ENCODE results near the gene KRTAP17-1.
"Not testable (repeated sequence)": the region's sequence is repeated elsewhere in the genome, so short reads cannot be mapped to it uniquely, and the experiment has no call there.

Gene KRTAP17-1

GRCh38 chr17:41315204-41315794 lies at the start of gene KRTAP17-1:
Gene KRTAP17-1, minus strand, starts transcription at chr17:41315710. Its CDS starts 60 bp downstream, at chr17:41315650.
- no peak for DNase-seq (ENCODE audit: low read depth in 2 of 2)

GRCh38 chr17:41363881-41364280 lies 48.4 kb upstream of the KRTAP17-1 start:
- no peak for DNase-seq (ENCODE audit: low read depth in 2 of 2)

GRCh38 chr17:41360296-41360995 lies 44.9 kb upstream of the KRTAP17-1 start:
- no peak for DNase-seq (ENCODE audit: low read depth in 2 of 2)

GRCh38 chr17:41354536-41354935 lies 39.0 kb upstream of the KRTAP17-1 start:
- DNase-seq (ENCODE audit: low read depth in 2 of 2): no peak

- no peak for DNase-seq (ENCODE audit: low read depth in 2 of 2)
Measured at GRCh38 chr17:41352597-41353366, 37.3 kb upstream of the KRTAP17-1 start.

GRCh38 chr17:41351177-41351576 lies 35.7 kb upstream of the KRTAP17-1 start:
- DNase-seq (ENCODE audit: low read depth in 2 of 2): no peak

- not testable (repeated sequence) for DNase-seq (ENCODE audit: low read depth in 2 of 2)
Measured at GRCh38 chr17:41350381-41350878, 34.9 kb upstream of the KRTAP17-1 start, which contains the start of gene KRT33A. Gene KRT33A, minus strand, starts transcription at chr17:41350828. Its CDS starts 61 bp downstream, at chr17:41350767.

GRCh38 chr17:41347869-41348760 lies 32.6 kb upstream of the KRTAP17-1 start:
- no peak for DNase-seq (ENCODE audit: low read depth in 2 of 2)

GRCh38 chr17:41346421-41346820 lies 30.9 kb upstream of the KRTAP17-1 start:
- DNase-seq (ENCODE audit: low read depth in 2 of 2): not testable (repeated sequence)

- DNase-seq (ENCODE audit: low read depth in 2 of 2): no peak
Measured at GRCh38 chr17:41345992-41346391, 30.5 kb upstream of the KRTAP17-1 start.

- DNase-seq (ENCODE audit: low read depth in 2 of 2): no peak
Measured at GRCh38 chr17:41343029-41343428, 27.5 kb upstream of the KRTAP17-1 start.

GRCh38 chr17:41340934-41341861 lies 25.7 kb upstream of the KRTAP17-1 start:
- DNase-seq (ENCODE audit: low read depth in 2 of 2): no peak

GRCh38 chr17:41340494-41340893 lies 25.0 kb upstream of the KRTAP17-1 start:
- DNase-seq (ENCODE audit: low read depth in 2 of 2): no peak

GRCh38 chr17:41339571-41340172 lies 24.2 kb upstream of the KRTAP17-1 start:
- DNase-seq (ENCODE audit: low read depth in 2 of 2): no peak

GRCh38 chr17:41338961-41339485 lies 23.5 kb upstream of the KRTAP17-1 start:
- no peak for DNase-seq (ENCODE audit: low read depth in 2 of 2)

- DNase-seq (ENCODE audit: low read depth in 2 of 2): no peak
Measured at GRCh38 chr17:41335747-41336146, 20.2 kb upstream of the KRTAP17-1 start.

- DNase-seq (ENCODE audit: low read depth in 2 of 2): no peak
Measured at GRCh38 chr17:41334385-41335305, 19.1 kb upstream of the KRTAP17-1 start.

GRCh38 chr17:41333836-41334235 lies 18.3 kb upstream of the KRTAP17-1 start:
- DNase-seq (ENCODE audit: low read depth in 2 of 2): no peak
